Vagina (tissue), 2 donors: ENCODE measurements around the gene EIF2D. TPM values are rescaled to one million over a fixed set of nuclear protein-coding genes. Genes with fewer than 3 reads are reported as not detected.
"Not testable (repeated sequence)": the region's sequence is repeated elsewhere in the genome, so short reads cannot be mapped to it uniquely, and the experiment has no call there.

Experiments used
- DNase-seq, 2 donors: peaks; one replicate each; pipeline ENCODE4 v3.0.0-alpha.2; 2017; ENCODE audit errors: extremely low spot score in 2 of 2
- H3K27ac ChIP-seq: fragments of 200-600 bp; sonication (generic); one replicate; pipeline ENCODE4 v1.5.1; 2019
- H3K27me3 ChIP-seq: fragments of 200-600 bp; sonication (generic); one replicate; pipeline ENCODE4 v1.5.1; 2019
- H3K36me3 ChIP-seq, 2 donors: fragments of 200-600 bp; sonication (generic); one replicate each; pipeline ENCODE4 v1.5.1; 2017 to 2019
- H3K4me1 ChIP-seq: fragments of 200-600 bp; sonication (generic); one replicate; pipeline ENCODE4 v1.5.1; 2019
- H3K4me3 ChIP-seq, 2 donors: fragments of 200-600 bp; sonication (generic); 1 replicate in 1 of 2; 2 replicates in 1 of 2; pipeline ENCODE4 v1.5.1; 2016 to 2019
- H3K9me3 ChIP-seq: fragments of 200-600 bp; sonication (generic); one replicate; pipeline ENCODE4 v1.5.1; 2019
- POLR2A ChIP-seq, 2 donors: fragments of 450-650 bp; IDR thresholded peaks; one replicate each; pipeline ENCODE4 v1.6.1; 2017; ENCODE audit warnings: antibody characterized with exemption in 2 of 2, mild to moderate bottlenecking in 2 of 2, moderate library complexity in 2 of 2
- POLR2AphosphoS5 ChIP-seq, 2 donors: sonication (generic); formaldehyde crosslinking; IDR thresholded peaks; one replicate each; pipeline ENCODE4 v1.9.0; 2017; ENCODE audit warnings: antibody characterized with exemption in 2 of 2, mild to moderate bottlenecking in 2 of 2, low read depth in 1 of 2; ENCODE audit not compliant: insufficient read depth in 1 of 2
- intact Hi-C: fragments of 100-400 bp; cut with DNase I; formaldehyde crosslinking; loops from one replicate; pipeline ENCODE4 v1.15.1; 2023
- total RNA-seq: library from RNA; depleted of rRNA; stranded (reverse); fragments of >200 nt; gene quantifications from one replicate; pipeline ENCODE4 v1.2.3, GENCODE V29; 2016
- TF ChIP-seq, protein P1 (sequence below), 3 experiments: fragments of 450-650 bp in 2 of 3; fragments of 200-600 bp in 1 of 3; sonication (generic) in 1 of 3; IDR thresholded peaks; one replicate each; pipeline ENCODE4 v1.5.1; 2017 to 2019; ENCODE audit warnings: antibody characterized with exemption in 3 of 3, mild to moderate bottlenecking in 2 of 3, moderate library complexity in 2 of 3

EIF2D gene
- total RNA-seq, 1 donor from 2014 or later = 48.9 TPM

DNA sequence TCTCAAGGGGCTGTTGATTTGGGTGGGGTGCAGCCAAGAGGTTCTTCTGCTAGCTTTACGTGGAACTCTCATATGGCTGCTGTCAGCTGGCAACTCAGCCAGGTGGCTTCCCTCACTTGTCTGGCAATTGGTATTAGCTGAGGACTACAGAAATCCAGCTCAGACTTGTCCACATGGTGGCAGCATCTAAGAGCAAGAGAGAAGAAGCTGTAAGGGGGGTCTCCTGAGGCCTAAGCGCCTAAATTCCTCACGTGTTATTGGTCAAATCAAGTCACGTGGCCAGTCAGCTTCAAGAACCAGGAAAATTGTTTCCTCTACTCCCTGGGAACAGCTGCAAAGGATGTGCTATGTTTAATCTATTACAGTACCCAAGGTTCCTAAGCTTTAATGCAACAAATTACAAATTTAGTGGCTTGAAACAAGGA lies 18.8 kb upstream of the EIF2D start:
- H3K27ac ChIP-seq = no peak overlapping the region
- H3K36me3 ChIP-seq = no peaks in the 10 kb centered on the region
- peak in 1 of 2 donors; percentile 95 for DNase-seq
- no peaks in the 10 kb centered on the region for H3K27me3 ChIP-seq
- H3K4me1 ChIP-seq = peaks cover 20% of the 10 kb centered on the region
- no peaks in the 10 kb centered on the region for H3K9me3 ChIP-seq
- no peak overlapping the region for H3K4me3 ChIP-seq
- TF ChIP-seq POLR2AphosphoS5 (IDR thresholded peaks at IDR 0.05; ENCODE audit: insufficient read depth in 1 of 2, low read depth in 1 of 2) (peak in 1 of 2 donors; percentile 58), POLR2A (IDR thresholded peaks at IDR 0.05) (no peak)
- TF ChIP-seq, protein P1, sequence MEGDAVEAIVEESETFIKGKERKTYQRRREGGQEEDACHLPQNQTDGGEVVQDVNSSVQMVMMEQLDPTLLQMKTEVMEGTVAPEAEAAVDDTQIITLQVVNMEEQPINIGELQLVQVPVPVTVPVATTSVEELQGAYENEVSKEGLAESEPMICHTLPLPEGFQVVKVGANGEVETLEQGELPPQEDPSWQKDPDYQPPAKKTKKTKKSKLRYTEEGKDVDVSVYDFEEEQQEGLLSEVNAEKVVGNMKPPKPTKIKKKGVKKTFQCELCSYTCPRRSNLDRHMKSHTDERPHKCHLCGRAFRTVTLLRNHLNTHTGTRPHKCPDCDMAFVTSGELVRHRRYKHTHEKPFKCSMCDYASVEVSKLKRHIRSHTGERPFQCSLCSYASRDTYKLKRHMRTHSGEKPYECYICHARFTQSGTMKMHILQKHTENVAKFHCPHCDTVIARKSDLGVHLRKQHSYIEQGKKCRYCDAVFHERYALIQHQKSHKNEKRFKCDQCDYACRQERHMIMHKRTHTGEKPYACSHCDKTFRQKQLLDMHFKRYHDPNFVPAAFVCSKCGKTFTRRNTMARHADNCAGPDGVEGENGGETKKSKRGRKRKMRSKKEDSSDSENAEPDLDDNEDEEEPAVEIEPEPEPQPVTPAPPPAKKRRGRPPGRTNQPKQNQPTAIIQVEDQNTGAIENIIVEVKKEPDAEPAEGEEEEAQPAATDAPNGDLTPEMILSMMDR (IDR thresholded peaks at IDR 0.05) = peak; percentile 25 to 39 (median 39)
- intact Hi-C loops = loop anchor here (10.0 kb wide), 1 partner anchor 284 kb away; no protein-coding TSS in a partner anchor

DNA sequence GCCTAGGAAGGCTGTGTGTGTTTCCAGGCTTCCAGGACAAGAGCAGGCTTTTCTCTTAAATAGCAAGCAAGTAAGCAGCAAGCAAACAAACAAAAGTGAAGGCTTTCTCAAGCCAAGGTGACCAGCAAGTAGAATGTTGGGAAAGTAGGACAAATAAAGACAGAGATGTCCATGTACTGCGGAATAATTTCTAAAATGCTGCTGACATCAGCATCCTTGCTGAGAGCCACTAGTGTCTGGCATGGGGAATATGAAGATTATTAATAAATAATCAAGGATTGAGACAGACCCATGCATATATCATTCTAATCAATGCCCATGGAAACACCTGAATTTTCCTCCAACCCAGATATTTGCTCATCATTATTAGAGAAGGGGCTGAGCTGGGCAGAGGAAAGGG lies 16.7 kb upstream of the EIF2D start:
- TF ChIP-seq, protein P1 (IDR thresholded peaks at IDR 0.05) = no peak
- TF ChIP-seq POLR2AphosphoS5 (IDR thresholded peaks at IDR 0.05; ENCODE audit: insufficient read depth in 1 of 2, low read depth in 1 of 2) (no peak), POLR2A (IDR thresholded peaks at IDR 0.05) (no peak)
- no peak overlapping the region for H3K4me3 ChIP-seq

DNA sequence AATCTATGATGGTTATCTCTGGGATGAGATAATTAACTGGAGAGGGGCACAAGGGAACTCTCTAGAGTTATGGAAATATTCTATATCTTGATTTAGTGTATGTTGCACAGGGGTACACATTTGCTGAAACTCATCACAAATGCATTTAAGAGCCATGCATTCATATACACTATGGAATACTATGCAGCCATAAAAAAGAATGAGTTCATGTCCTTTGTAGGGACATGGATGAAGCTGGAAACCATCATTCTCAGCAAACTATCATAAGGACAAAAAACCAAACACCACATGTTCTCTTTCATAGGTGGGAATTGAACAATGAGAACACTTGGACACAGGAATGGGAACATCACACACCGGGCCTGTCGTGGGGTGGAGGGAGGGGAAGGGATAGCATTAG lies 14.1 kb upstream of the EIF2D start:
- DNase-seq, H3K4me1 ChIP-seq, H3K36me3 ChIP-seq, intact Hi-C loops, H3K9me3 ChIP-seq, H3K4me3 ChIP-seq, H3K27ac ChIP-seq, H3K27me3 ChIP-seq: not testable (repeated sequence)

More for the DNA sequence above, 16.7 kb upstream of the EIF2D start:
- Histone ChIP-seq H3K36me3 (no peaks in the 10 kb centered on the region), H3K27me3 (no peaks in the 10 kb centered on the region), H3K9me3 (no peaks in the 10 kb centered on the region), H3K4me1 (peaks cover 7% of the 10 kb centered on the region), H3K27ac (no peak overlapping the region)
- DNase-seq = no peak
- intact Hi-C loops = no loop called here

DNA sequence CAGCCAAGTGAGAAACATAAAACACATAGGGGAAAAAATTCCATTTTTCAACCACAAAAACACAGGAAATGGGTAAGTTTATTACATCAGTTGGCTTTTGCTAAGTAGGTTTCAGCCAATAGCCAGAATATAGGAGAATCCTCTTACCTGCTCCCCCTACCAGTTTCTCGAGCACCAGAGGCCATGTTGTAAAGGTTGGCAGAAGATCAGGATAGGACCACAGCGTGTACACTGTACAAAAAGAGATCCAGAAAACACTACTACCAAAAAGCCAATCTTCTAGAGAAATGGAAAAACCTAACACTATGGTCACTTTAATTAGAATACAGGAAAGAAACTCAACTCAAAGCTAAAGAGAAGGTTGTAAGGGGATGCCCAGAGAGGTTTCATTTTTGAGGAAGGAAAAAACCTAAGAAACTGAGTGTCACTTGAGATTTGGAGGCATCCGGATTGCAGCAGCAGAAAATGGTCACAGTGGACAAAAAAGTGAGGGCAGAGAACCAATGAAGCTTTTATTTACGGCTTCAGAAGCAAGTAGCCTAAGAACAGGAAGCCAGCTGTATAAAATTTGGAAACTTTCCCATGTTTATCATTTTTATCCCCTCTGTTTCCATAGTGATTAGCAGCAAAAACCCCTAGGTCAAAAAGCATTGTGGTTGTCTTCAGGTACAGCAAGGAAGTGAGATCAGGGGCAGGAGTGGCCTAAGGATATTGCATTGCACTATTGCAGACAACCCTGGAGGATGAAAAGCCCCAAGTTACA lies 2.9 kb downstream of the EIF2D start:
- peaks cover 11% of the 10 kb centered on the region for H3K4me1 ChIP-seq
- no peak for TF ChIP-seq POLR2A (IDR thresholded peaks at IDR 0.05)
- TF ChIP-seq POLR2AphosphoS5 (IDR thresholded peaks at IDR 0.05; ENCODE audit: insufficient read depth in 1 of 2, low read depth in 1 of 2) = no peak
- TF ChIP-seq, protein P1 (IDR thresholded peaks at IDR 0.05) = no peak
- H3K4me3 ChIP-seq = no peak overlapping the region
- DNase-seq = no peak
- H3K9me3 ChIP-seq = no peaks in the 10 kb centered on the region
- H3K27me3 ChIP-seq = no peaks in the 10 kb centered on the region
- no peak overlapping the region for H3K27ac ChIP-seq
- H3K36me3 ChIP-seq = peaks cover 0 to 45% of the 10 kb centered on the region in 2 donors
- intact Hi-C loops = no loop called here

DNA sequence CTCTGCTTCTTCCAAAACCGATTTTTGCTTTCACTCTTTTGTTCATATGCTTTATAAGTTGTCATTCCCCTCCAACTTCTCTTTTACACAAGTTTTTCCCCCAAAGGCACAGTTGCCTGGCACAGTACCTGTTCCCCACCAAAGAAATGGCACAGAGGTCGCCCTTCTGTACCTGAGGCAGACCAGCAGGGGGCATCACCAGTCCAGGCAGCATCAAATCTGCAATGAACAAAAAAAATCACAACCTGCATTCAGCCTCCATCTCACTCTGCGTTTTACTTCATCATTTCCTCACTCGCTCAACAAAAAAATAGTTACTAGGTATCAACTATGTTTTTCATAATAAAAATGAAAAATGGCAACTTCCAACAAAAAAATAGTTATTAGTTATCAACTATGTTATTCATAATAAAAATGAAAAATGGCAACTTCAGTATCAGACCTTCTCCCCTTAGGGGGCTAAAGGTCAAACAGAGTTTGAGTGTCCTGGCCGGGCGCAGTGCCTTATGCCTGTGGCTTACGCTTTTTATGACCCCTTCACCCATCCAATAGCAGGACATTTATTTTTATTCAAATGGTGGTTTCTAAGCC lies 4.1 kb downstream of the EIF2D start:
- Histone ChIP-seq H3K27me3 (no peaks in the 10 kb centered on the region), H3K9me3 (no peaks in the 10 kb centered on the region), H3K27ac (no peak overlapping the region), H3K4me3 (no peak overlapping the region), H3K36me3 (peaks cover 0 to 54% of the 10 kb centered on the region in 2 donors), H3K4me1 (peaks cover 11% of the 10 kb centered on the region)
- intact Hi-C loops = no loop called here
- DNase-seq = no peak
- TF ChIP-seq, protein P1 (IDR thresholded peaks at IDR 0.05) = peak in 2 of 3 experiments; percentile 49 to 54
- TF ChIP-seq POLR2AphosphoS5 (IDR thresholded peaks at IDR 0.05; ENCODE audit: insufficient read depth in 1 of 2, low read depth in 1 of 2) = no peak
